Inferior parietal cortex (tissue), 1 donor: ENCODE data around the gene BARX1.
"Not testable (repeated sequence)": the region's sequence is repeated elsewhere in the genome, so short reads cannot be mapped to it uniquely, and the experiment has no call there.

ENCODE experiments used
- DNase-seq: peaks from one replicate; pipeline ENCODE4 v3.0.0-alpha.2; 2016; ENCODE audit errors: extremely low spot score

The BARX1 gene

DNA sequence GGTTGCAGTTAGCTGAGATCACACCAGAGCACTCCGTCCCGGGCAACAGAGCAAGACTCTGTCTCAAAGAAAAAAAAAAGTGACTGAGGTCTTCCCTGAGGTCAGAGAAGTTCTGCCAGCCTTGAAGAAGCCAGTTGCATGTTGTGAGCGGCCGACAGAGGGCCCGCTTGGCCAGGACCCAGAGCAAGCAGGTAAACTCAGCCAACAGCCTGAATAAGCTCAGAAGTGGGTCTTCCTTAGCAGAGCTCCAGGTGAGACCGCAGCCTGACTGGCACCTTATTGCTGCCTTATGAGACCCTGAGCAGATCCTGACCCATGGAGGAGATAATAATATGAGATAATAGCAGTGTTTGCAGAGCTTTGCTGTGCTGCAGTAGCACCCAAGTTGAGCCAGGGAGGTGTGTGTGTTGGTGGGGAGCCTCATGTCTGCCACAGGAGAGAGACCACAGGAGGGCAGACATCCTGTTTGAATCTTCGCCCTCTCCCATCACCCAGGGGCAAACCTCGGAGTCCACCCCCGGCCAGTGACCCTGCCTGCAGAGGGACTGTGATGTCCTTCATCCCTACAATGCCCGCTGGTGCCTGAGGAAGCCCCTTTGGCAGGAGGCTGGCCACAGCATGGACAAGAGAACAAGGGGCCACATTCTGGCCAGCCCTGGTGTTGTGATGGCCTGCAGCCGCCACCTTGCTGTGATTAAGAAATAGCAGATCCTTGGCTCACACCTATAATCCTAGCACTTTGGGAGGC lies 10.8 kb upstream of the BARX1 start:
- no peak for DNase-seq

DNA sequence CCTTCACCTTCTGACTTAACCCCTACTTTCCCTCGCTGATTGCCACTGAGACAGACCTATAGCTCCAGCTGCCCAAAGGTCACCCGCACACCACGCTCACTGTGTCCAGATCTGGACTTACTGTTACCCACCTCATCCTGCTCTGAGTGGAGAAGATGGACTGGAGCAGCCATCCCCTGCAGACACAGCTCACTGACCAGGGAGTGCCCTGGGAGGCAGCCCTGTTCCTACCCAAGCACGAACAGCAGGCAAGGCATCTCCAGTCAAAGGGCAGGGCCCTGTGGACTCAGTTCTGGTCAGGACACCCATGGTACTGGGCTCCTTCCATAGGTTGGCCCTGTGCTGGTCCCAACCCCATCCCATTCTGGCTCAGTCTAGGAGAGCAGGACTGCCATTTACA lies 9.5 kb upstream of the BARX1 start:
- DNase-seq: no peak

DNA sequence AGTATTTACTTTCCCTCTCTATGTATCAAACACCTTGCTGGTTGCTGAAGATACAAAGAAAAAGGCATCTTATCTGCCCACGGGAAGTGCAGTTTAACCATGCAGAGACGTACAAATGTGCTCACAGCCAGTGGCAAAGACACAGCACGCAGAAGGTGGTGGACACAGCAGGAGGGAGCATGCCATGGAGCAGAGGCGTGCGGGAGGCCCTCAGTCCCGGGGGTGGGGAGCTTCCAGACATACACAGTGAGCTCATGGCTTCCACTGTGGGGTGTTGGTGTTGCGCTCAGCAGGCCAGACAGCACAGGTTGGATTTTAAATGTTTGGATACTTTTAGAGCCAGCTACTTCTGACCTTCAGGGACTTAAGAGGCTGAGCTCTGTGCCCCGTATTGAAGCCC lies 8.8 kb upstream of the BARX1 start:
- no peak for DNase-seq

DNA sequence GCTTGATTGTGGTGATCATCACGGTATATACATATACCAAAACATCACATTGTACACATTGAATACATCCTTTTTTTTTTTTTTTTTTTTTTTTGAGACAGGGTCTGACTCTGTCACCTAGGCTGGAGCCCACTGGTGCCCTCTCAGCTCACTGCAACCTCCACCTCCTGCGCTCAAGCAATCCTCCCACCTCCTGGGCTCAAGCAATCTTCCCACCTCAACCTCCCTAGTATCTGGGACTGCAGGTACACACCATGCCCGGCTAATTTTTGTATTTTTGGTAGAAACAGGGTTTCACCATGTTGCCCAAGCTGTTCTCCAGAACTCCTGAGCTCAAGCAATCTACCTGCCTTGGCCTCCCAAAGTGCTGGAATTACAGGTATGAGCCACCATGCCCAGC lies 8.3 kb upstream of the BARX1 start:
- DNase-seq: not testable (repeated sequence)

DNA sequence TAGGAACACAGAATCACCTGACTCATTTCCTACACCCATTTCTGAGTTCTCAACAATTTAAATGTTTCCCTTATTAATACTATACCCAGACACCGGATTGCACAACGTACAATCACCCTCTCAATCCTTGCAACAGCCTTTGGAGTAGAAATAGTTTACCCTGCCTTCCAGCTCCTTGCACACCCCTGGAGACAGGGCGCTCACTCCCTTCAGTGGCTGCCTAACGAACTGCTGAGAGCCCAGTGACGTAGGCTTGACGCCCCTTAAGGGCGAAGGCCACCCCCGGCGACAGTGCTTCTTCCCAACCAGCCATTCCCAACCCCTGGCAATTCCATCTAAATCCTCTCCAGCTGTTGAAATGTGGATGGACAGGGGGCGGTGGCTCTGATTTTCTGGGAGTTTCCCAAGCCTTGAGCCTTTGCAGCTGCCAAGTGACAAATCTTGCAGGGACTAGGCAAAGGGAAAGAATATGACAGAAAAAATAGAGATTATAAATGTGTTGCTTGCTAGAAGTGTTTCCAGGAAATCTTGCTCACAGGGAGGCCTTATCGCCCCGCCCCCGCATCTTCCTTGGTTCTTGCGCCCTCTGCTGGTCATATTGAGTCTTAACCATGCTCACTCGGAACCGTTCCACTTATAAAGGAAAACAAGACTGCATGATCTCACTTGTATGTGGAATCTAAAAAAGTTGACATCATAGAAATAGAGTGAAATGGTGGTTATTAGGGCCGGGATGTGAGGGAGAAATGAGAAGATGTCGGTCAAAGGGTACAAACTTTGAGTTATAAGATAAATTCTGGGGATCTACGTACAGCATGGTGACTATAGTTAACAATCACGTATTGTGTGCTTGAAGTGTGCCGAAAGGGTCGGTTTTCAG lies 7.6 kb upstream of the BARX1 start:
- peak; percentile 91 for DNase-seq

- DNase-seq: no peak
These were observed 6.9 kb upstream of the BARX1 start for GRCh38 chr9:93962017-93962416.

- no peak for DNase-seq
These were observed 6.1 kb upstream of the BARX1 start for GRCh38 chr9:93960971-93961841.

DNA sequence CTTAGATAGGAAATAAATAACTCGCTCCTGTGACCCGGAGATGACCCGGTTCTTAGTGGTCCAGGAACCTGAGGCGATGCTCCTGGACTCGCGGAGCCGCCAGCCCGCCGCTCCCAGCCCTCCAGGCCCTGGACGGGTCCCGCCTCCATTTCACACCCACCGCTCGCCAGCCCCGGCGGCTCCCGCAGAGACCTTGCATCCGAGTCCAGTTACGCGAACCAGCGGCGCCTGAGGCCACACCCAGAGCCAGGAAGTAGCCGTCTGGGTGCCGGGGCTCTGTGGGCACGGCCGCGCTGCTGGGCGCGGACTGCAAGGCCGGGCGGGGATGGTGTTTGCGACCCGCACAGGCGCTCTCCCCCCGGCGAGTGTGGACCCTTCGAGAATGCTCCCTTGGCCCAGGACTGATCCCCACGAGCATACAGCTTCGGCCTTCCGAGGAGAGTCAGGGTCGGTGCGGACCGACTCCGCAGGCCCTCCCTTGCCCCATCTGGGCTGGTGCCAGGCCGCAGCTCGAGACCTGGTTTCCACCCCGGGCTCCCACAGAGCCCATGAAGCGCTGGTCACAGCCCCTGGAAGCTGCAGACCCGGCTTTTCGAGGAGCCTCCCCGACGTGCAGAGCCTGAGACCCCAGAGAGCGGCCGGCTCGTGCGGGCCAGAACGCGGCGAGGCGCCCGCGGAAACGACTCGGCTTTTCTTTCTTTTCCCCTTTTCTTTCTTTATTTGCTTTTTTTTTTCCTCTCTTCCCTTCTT lies 5.2 kb upstream of the BARX1 start:
- no peak for DNase-seq

DNA sequence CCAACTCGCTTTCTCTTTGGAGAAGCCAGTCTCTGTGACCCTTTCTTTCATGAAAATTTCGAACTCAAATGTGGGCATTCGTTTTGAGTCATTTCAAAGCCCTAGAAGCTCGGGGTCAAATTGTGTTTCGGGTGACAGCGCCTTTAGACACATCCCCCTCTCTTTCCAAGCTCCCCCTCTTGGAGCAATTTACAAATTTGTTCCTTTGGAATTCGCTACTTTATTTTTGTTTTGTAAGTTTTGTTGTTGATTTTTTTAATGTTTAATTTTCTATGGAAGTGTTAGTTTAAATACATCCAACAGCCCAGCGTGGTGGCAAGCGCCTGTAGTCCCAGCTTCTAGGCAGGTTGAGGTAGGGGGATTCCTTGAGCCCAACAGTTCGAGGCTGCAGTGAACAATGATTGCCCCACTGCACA lies 4.6 kb upstream of the BARX1 start:
- no peak for DNase-seq

DNA sequence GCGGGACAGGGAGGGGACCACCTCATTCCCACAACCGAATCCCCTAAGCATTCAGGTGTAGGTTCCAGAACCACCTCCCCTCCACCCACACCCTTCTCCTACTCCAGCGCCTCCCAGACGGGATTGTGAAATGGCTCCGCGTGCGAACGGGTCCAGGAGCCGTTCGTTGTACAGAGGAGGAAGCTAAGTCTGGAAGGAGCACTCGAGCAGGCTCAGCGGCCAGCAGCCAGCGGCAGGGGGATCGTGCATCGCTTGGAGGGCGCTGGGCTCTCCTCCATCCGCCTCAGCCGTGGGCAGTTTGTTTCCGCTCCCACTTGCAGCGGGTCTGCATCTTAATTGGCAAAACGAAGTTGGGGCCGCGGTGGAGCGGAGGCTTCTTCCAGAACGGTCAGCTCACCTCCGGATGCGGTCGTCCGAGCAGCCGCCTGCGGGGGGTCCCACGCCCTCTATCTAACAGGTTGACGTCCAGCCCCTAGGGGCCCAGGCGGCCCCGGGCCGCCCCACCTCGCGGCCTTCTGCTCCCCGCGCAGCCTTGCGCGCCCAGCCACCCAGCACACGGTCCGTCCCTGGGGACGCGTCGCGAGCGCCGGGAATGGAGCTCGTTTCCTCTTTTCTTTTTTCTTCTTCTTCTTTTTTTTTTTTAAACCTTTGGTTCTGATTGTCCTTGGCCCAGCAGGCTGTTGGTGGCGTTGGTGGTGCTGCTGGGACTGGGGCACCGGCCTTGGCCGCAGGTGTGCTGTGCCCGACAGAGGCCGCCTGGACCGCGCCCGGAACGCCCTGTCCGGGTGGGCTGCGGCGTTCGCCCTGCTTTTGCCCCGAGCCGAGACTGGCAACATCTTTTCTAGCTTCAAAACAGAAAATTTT lies 3.9 kb upstream of the BARX1 start:
- DNase-seq: no peak

GRCh38 chr9:93958121-93958818 lies 3.1 kb upstream of the BARX1 start:
- no peak for DNase-seq

GRCh38 chr9:93955981-93956784 lies 1.0 kb upstream of the BARX1 start:
- no peak for DNase-seq

GRCh38 chr9:93954434-93955061 lies 607 bp downstream of the BARX1 start:
- no peak for DNase-seq

DNA sequence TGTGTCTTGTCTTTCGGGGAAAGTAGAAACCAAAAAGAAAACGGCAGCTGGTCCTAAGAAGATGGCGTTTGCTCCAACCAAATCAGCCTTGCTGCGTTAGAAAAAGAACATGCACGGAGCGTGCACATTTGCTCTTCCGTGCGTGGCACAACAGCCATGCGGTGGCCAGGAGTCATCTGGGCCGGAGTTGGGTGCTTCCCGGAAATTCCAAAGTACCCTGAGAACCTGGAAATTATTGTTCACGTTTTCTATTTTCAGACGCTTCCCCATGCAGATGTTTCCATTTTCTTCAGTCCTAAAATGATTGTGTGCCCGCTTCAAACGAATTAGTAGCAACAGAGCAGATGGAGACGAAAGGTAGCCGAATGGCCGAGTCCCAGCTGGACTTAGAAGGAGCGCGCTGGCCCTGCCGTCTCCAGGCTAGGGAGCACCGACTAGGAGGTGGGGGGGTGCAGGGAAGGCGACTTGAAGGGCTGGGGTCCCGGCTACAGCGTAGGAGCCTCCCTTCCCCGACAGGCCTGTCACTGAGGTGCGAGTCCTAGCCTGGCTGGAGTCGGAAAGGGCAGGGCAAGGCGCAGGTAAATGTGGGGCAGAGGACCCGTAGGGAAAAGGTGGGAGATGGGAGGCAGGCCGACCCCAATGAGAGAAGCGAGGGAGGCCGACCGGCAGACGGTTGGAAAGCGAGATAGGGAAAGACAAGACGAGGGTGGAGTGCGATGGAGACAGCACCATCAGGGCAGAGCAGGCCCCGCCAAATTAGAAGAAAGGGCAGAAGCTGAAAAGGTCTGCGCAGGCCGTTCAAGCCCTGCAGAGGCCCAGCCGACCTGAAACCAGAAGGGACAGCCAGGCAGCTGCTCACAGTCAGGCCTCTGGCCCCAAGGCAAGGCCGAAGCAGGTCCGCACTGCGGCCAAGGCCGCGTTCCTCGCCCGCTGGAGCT lies 1.4 kb downstream of the BARX1 start:
- DNase-seq: no peak

- DNase-seq: no peak
These were observed 2.2 kb downstream of the BARX1 start for GRCh38 chr9:93952784-93953495.

DNA sequence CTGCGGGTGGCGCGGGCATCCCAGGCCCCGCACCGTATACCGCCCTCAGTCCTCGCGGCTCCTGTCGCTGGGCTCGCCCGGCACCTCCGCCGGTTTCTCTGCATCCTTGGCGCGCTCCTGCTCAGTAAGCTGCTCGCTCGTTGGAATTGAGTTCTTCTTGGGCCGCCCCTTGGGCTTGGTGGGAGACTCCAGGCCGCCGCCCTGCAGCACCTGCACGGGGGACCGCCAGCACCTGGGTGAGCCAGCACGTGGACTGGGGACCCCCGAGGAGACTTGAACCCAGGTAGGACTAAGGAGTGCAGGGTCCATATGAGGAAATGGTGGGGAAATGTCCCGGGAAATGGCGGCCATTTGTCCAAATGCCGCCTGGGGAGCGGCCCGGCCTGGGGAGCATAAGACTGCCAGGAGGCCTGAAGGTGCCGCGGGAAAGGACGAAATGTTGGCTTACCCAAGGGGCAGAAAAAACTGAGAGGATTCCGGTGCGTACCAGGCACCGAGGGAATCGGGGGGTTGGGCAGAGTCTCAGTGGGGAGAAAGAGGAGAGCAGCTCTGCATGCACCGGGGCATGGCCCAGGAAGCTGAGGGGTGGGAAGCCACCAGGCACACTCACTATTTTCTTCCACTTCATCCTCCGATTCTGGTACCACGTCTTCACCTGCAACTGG lies 2.9 kb downstream of the BARX1 start:
- no peak for DNase-seq
